HAP-1 (cell line): Measurements from ENCODE around the gene DDN.

Experiments used
- DNase-seq, 2 experiments: peaks; one replicate each; pipeline ENCODE4 v3.0.0-alpha.2; 2016 to 2020; ENCODE audit warnings: low spot score in 2 of 2
- H3K27me3 ChIP-seq: fragments of 250-450 bp; sonication (Bioruptor Pico); 2 replicates; pipeline ENCODE4 v1.5.1; 2020; ENCODE audit warnings: low read depth, mild to moderate bottlenecking, moderate library complexity
- H3K36me3 ChIP-seq: fragments of 250-450 bp; sonication (Bioruptor Pico); replicated peaks from 2 replicates; pipeline ENCODE4 v1.5.1; 2020; ENCODE audit warnings: mild to moderate bottlenecking
- H3K4me1 ChIP-seq: fragments of 250-450 bp; sonication (Bioruptor Pico); 2 replicates; pipeline ENCODE4 v1.5.1; 2020; ENCODE audit warnings: mild to moderate bottlenecking
- H3K4me3 ChIP-seq: fragments of 250-450 bp; sonication (Bioruptor Pico); 2 replicates; pipeline ENCODE4 v1.5.1; 2020; ENCODE audit warnings: mild to moderate bottlenecking, moderate library complexity
- H3K9me3 ChIP-seq: fragments of 250-450 bp; sonication (Bioruptor Pico); 2 replicates; pipeline ENCODE4 v1.5.1; 2020; ENCODE audit warnings: mild to moderate bottlenecking, moderate library complexity
- in situ Hi-C: fragments of 300-500 bp; cut with MboI; formaldehyde crosslinking; loops from 3 replicates; pipeline ENCODE4 v1.14.3; 2020; ENCODE audit warnings: low sequenced_read_pairs, inconsistent platforms, mixed read lengths

The DDN gene

GRCh38 chr12:49037111-49037946, 38.2 kb upstream of the DDN start:
- Histone ChIP-seq H3K27me3 (no peaks in the 10 kb centered on the region), H3K36me3 (peaks cover 95% of the 10 kb centered on the region), H3K4me3 (no peak overlapping the region), H3K9me3 (no peaks in the 10 kb centered on the region), H3K4me1 (no peaks in the 10 kb centered on the region)
- in situ Hi-C loops, result no loop called here
- DNase-seq, result peak in 1 of 2 experiments; percentile 6

- no peak for DNase-seq
- Histone ChIP-seq H3K9me3 (no peaks in the 10 kb centered on the region), H3K4me1 (no peaks in the 10 kb centered on the region), H3K36me3 (peaks cover 92% of the 10 kb centered on the region), H3K4me3 (no peak overlapping the region), H3K27me3 (no peaks in the 10 kb centered on the region)
- in situ Hi-C loops, result no loop called here
Measured at GRCh38 chr12:49036029-49036428, 36.9 kb upstream of the DDN start.

DNA sequence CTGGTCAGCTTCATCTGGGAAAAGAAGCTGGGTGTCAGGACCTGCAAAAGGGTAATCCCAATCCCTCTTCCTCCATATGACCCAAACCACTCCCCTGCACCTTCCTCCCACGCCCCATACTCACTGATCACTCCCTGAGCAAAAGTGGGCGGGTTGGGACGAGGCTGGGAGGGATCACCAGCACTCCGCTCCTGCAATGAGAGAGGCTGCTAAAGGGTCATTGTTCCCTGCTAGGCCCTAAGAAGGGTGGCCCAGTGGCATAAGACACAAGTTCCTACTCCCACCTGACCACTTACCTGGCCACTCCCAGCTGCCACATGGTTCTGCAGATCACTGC, 35.1 kb upstream of the DDN start:
- peaks cover 88% of the 10 kb centered on the region for H3K36me3 ChIP-seq

GRCh38 chr12:49033611-49034285, 34.6 kb upstream of the DDN start:
- Histone ChIP-seq H3K36me3 (peaks cover 88% of the 10 kb centered on the region), H3K4me3 (no peak overlapping the region), H3K9me3 (no peaks in the 10 kb centered on the region), H3K4me1 (no peaks in the 10 kb centered on the region), H3K27me3 (no peaks in the 10 kb centered on the region)
- DNase-seq, result no peak
- in situ Hi-C loops, result no loop called here

More for the DNA sequence above, 35.1 kb upstream of the DDN start:
- in situ Hi-C loops, result no loop called here
- Histone ChIP-seq H3K4me3 (no peak overlapping the region), H3K4me1 (no peaks in the 10 kb centered on the region), H3K9me3 (no peaks in the 10 kb centered on the region), H3K27me3 (no peaks in the 10 kb centered on the region)
- no peak for DNase-seq

DNA sequence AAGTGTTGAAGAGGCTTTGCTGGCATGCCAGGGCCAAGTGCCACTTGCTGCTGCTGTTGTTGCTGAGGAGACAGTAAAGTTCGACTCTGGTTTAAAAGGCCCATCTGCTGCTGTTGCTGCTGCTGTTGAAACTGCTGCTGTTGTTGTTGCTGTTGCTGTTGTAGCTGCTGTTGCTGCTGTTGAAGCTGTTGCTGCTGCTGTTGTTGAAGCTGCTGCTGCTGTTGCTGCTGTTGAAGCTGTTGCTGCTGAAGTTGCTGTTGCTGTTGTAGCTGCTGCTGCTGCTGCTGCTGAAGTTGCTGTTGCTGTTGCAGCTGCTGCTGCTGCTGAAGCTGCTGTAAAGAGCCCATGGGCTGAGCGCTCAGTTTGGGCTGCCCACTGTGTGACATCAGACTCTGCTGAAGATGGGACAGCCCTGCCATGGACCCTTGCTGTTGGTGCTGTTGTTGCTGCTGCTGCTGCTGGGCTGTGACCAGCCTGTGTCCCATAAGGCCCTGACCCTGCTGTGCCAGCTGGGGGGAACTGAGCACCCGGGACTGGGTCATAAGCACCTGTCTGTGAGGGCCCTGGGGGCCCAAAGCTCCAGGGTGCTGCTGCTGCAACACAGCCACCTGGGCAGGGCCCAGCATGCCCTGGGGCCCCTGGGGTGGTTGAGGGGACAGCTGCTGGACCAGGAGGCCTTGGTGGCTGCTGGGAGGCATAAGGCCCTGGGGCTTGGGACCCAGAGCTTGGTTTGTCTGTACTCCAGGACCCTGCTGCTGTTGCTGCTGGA, 33.7 kb upstream of the DDN start:
- peak in 1 of 2 experiments; percentile 6 for DNase-seq
- Histone ChIP-seq H3K36me3 (peaks cover 88% of the 10 kb centered on the region), H3K9me3 (no peaks in the 10 kb centered on the region), H3K4me3 (no peak overlapping the region), H3K27me3 (no peaks in the 10 kb centered on the region), H3K4me1 (no peaks in the 10 kb centered on the region)
- in situ Hi-C loops, result no loop called here

GRCh38 chr12:49032276-49032675, 33.1 kb upstream of the DDN start:
- no peak for DNase-seq
- H3K27me3 ChIP-seq, result no peaks in the 10 kb centered on the region
- no peaks in the 10 kb centered on the region for H3K4me1 ChIP-seq
- no peaks in the 10 kb centered on the region for H3K9me3 ChIP-seq
- no peak overlapping the region for H3K4me3 ChIP-seq
- peaks cover 88% of the 10 kb centered on the region for H3K36me3 ChIP-seq
- in situ Hi-C loops, result no loop called here

- H3K4me1 ChIP-seq, result no peaks in the 10 kb centered on the region
Measured at GRCh38 chr12:49031573-49032161, 32.5 kb upstream of the DDN start.

GRCh38 chr12:49030714-49031572, 31.8 kb upstream of the DDN start:
- DNase-seq, result peak in 1 of 2 experiments; percentile 7
- Histone ChIP-seq H3K9me3 (no peaks in the 10 kb centered on the region), H3K4me3 (no peak overlapping the region), H3K4me1 (no peaks in the 10 kb centered on the region), H3K36me3 (peaks cover 88% of the 10 kb centered on the region), H3K27me3 (no peaks in the 10 kb centered on the region)
- in situ Hi-C loops, result no loop called here

More at GRCh38 chr12:49031573-49032161, 32.5 kb upstream of the DDN start:
- H3K4me3 ChIP-seq, result no peak overlapping the region
- in situ Hi-C loops, result no loop called here
- no peaks in the 10 kb centered on the region for H3K27me3 ChIP-seq
- H3K36me3 ChIP-seq, result peaks cover 84% of the 10 kb centered on the region
- no peaks in the 10 kb centered on the region for H3K9me3 ChIP-seq
- DNase-seq, result peak in 1 of 2 experiments; percentile 7

GRCh38 chr12:49030119-49030518, 30.9 kb upstream of the DDN start:
- peaks cover 89% of the 10 kb centered on the region for H3K36me3 ChIP-seq
- no peak for DNase-seq
- H3K4me3 ChIP-seq, result no peak overlapping the region
- H3K9me3 ChIP-seq, result no peaks in the 10 kb centered on the region
- H3K4me1 ChIP-seq, result no peaks in the 10 kb centered on the region
- no peaks in the 10 kb centered on the region for H3K27me3 ChIP-seq
- in situ Hi-C loops, result no loop called here

GRCh38 chr12:49028666-49029275, 29.6 kb upstream of the DDN start:
- Histone ChIP-seq H3K4me3 (no peak overlapping the region), H3K9me3 (no peaks in the 10 kb centered on the region), H3K36me3 (peaks cover 89% of the 10 kb centered on the region), H3K27me3 (no peaks in the 10 kb centered on the region), H3K4me1 (no peaks in the 10 kb centered on the region)
- in situ Hi-C loops, result no loop called here
- no peak for DNase-seq

DNA sequence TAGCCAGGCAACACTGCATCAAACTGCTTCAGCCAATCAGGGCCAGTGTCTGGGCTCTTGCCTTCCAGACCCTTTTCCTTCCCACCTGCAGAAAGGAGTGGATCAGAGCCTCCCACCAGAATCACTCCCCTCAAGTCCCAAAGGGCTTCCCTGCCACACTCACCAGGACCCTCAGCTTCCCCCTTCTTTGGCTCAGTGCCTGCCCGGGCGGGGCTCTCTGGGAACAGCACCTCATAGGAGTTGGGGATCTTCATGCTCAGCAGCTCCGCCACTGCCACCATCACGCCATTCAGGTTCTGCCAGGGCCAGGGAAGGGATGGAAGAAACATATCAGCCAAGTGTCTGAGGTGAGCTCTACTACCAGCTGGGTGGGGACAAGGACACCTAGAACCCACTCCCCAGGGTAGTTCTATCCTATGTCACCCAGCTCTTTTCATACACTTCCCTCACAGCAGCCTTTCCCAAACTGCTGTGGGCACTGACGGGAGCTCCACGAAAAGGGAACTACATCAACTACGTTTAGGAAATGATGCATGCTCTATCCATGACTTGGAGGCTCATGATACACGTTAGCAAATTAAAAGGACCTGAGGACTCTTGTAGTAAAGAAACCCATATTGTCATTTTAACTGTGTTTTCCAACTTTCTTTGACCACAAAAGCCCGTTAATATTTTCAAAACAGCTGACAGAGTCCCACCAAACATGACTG, 28.8 kb upstream of the DDN start:
- H3K36me3 ChIP-seq, result peaks cover 89% of the 10 kb centered on the region
- DNase-seq, result no peak
- H3K27me3 ChIP-seq, result no peaks in the 10 kb centered on the region
- H3K4me1 ChIP-seq, result no peaks in the 10 kb centered on the region
- H3K4me3 ChIP-seq, result no peak overlapping the region
- in situ Hi-C loops, result no loop called here
- H3K9me3 ChIP-seq, result no peaks in the 10 kb centered on the region
